ENCODE results near the gene ARSA.

DNA sequence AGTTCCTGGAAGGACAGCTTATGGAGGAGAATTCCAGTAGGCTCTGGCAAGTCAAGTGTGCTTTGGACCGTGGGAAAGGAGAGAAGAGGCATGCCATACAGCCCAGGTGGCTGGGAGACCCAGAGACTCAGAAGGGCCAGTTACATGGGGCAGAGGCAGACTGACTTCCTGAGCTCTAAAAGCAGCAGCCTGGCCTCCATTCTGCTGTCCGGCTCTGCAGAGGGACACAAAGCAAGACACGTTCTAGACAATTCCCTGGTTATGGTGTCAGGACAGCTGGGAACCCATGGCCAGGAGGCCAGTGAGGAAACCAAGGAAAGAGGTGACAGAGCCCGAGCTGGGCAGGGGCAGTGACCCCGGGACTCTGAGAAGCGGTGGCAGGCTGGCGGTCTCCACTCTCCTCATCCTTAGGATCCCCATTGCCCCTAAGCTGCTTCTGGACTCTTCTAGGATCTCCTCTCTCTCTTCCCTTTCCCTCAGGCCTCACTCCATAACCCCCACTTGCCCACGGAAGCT lies 52.5 kb downstream of the ARSA start:
- TF ChIP-seq, protein P1, sequence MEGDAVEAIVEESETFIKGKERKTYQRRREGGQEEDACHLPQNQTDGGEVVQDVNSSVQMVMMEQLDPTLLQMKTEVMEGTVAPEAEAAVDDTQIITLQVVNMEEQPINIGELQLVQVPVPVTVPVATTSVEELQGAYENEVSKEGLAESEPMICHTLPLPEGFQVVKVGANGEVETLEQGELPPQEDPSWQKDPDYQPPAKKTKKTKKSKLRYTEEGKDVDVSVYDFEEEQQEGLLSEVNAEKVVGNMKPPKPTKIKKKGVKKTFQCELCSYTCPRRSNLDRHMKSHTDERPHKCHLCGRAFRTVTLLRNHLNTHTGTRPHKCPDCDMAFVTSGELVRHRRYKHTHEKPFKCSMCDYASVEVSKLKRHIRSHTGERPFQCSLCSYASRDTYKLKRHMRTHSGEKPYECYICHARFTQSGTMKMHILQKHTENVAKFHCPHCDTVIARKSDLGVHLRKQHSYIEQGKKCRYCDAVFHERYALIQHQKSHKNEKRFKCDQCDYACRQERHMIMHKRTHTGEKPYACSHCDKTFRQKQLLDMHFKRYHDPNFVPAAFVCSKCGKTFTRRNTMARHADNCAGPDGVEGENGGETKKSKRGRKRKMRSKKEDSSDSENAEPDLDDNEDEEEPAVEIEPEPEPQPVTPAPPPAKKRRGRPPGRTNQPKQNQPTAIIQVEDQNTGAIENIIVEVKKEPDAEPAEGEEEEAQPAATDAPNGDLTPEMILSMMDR (IDR thresholded peaks at IDR 0.05) = no peak
- no peak for TF ChIP-seq EP300 (IDR thresholded peaks at IDR 0.05; ENCODE audit: low read depth)
- TF ChIP-seq POLR2A (IDR thresholded peaks at IDR 0.05) = no peak
- TF ChIP-seq POLR2AphosphoS5 (IDR thresholded peaks at IDR 0.05) = no peak

Data from transverse colon (tissue), 4 donors.